ENCODE data around the gene OGDH. TPM values are rescaled to one million over a fixed set of nuclear protein-coding genes. Genes with fewer than 3 reads are reported as not detected.
"Not testable (repeated sequence)": the region's sequence is repeated elsewhere in the genome, so short reads cannot be mapped to it uniquely, and the experiment has no call there.

The OGDH gene
- total RNA-seq, 2 experiments from 2014 or later, result 113 to 114 TPM

DNA sequence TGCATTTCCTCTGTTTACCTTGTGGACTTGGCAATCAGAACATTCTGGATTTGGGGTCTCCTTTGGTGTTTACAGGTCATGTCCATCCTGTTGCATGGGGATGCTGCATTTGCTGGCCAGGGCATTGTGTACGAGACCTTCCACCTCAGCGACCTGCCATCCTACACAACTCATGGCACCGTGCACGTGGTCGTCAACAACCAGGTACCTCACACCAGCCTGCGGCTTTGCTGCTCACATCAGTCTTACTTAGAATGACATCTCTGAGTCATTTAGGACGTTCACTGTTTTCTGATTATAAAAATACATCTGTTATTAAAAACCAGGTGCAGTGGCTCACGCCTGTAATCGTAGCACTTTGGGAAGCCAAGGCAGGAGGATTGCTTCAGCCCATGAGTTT is 75.2 kb downstream of the OGDH start:
- H3K4me3 Mint-ChIP-seq, result no peak overlapping the region
- ATAC-seq (no peak), DNase-seq (no peak)
- no peak overlapping the region for H3K27ac Mint-ChIP-seq
- H3K9me3 Mint-ChIP-seq (ENCODE audit: insufficient read depth), result no peaks in the 10 kb centered on the region
- POLR2A ChIA-PET, result interaction anchor here (1.3 kb wide), 1 partner anchor 75 kb away, joined by 5 read pairs; the partner anchor contains the start of gene OGDH
- H3K36me3 Mint-ChIP-seq (ENCODE audit: low read depth), result peaks cover 46% of the 10 kb centered on the region
- H3K27me3 Mint-ChIP-seq (ENCODE audit: low read depth), result no peaks in the 10 kb centered on the region
- CTCF ChIA-PET, result no interaction called here
- H3K4me1 Mint-ChIP-seq (ENCODE audit: low read depth), result no peaks in the 10 kb centered on the region

DNA sequence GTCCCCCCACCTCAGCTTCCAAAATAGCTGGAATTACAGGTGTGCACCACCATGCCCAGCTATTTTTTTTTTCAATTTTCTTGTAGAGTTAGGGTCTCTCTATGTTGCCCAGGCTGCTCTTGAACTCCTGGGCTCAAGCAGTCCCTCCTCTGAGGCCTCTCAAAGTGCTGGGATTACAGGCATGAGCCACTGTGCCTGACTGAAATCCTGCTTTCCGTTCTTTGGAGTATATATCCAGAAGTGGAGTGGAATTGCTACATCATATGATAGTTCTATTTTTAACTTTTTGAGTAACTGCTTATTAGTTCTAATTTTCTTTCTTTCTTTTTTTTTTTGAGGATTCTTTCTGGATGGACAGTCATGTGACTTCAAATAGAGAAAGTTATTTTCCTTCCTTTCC is 79.3 kb downstream of the OGDH start:
- DNase-seq (no peak), ATAC-seq (no peak)
- Mint-ChIP-seq H3K36me3 (ENCODE audit: low read depth) (peaks cover 51% of the 10 kb centered on the region), H3K4me3 (no peak overlapping the region), H3K9me3 (ENCODE audit: insufficient read depth) (no peaks in the 10 kb centered on the region), H3K27ac (no peak overlapping the region), H3K27me3 (ENCODE audit: low read depth) (no peaks in the 10 kb centered on the region), H3K4me1 (ENCODE audit: low read depth) (peaks cover 1% of the 10 kb centered on the region)
- ChIA-PET CTCF (interaction anchor here (0.6 kb wide), 1 partner anchor 151 kb away, joined by 3 read pairs; no protein-coding TSS in a partner anchor), POLR2A (no interaction called here)

DNA sequence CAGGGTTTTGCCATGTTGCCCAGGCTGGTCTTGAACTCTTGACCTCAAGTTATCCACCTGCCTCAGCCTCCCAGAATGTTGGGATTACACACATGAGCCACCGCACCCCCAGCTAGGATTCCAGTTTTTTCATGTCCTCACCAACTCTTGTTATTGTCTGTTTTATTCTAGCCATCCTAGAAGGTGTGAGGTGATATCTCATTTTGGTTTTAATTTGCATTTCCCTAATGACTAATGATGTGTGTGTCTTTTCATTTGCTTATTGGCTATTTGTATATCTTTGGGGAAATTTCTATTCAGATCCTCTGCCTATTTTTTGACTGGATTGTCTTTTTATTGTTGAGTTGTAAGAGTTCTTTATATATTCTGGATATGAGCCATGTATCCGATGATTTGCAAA is 83.0 kb downstream of the OGDH start:
- H3K4me3 Mint-ChIP-seq, result no peak overlapping the region
- DNase-seq, result no peak
- no peak for ATAC-seq
- H3K27ac Mint-ChIP-seq, result no peak overlapping the region
- H3K27me3 Mint-ChIP-seq (ENCODE audit: low read depth), result no peaks in the 10 kb centered on the region
- H3K4me1 Mint-ChIP-seq (ENCODE audit: low read depth), result peaks cover 2% of the 10 kb centered on the region
- H3K36me3 Mint-ChIP-seq (ENCODE audit: low read depth), result peaks cover 45% of the 10 kb centered on the region
- POLR2A ChIA-PET, result no interaction called here
- CTCF ChIA-PET, result no interaction called here
- H3K9me3 Mint-ChIP-seq (ENCODE audit: insufficient read depth), result no peaks in the 10 kb centered on the region

DNA sequence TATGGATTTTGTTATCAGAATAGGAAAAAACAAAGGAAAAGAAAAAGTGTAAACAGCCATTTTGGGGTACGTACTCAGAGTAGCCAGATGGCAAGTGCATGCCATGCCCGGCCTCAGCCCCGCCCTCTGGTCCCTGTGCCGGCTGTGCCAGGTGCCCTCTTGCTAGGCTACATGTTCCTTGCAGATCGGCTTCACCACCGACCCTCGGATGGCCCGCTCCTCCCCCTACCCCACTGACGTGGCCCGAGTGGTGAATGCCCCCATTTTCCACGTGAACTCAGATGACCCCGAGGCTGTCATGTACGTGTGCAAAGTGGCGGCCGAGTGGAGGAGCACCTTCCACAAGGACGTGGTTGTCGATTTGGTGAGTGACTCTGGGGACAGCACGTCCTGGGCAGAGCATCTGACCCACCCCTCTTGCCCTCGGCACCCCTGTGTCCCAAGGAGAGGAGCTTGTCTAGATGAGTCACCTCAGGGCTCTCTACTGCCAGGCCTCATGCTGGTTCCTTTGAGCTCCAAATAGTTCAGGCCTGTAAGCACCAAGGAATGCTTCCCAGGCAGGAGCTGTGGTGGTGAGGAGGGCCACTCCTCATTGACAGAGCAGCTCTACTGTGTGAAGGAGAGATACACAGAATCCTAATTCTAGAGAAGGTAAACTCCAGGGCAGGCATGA is 87.3 kb downstream of the OGDH start:
- no peak for ATAC-seq
- no peak overlapping the region for H3K27ac Mint-ChIP-seq
- H3K27me3 Mint-ChIP-seq (ENCODE audit: low read depth), result no peaks in the 10 kb centered on the region
- H3K4me1 Mint-ChIP-seq (ENCODE audit: low read depth), result peaks cover 2% of the 10 kb centered on the region
- no peak overlapping the region for H3K4me3 Mint-ChIP-seq
- no peak for DNase-seq
- CTCF ChIA-PET, result no interaction called here
- no peaks in the 10 kb centered on the region for H3K9me3 Mint-ChIP-seq (ENCODE audit: insufficient read depth)
- H3K36me3 Mint-ChIP-seq (ENCODE audit: low read depth), result peaks cover 67% of the 10 kb centered on the region
- POLR2A ChIA-PET, result no interaction called here

GRCh38 chr7:44694326-44694725 is 87.9 kb downstream of the OGDH start:
- peaks cover 2% of the 10 kb centered on the region for H3K4me1 Mint-ChIP-seq (ENCODE audit: low read depth)
- no peak overlapping the region for H3K27ac Mint-ChIP-seq
- ChIA-PET CTCF (no interaction called here), POLR2A (interaction anchor here (0.6 to 0.7 kb wide), 2 partner anchors 88 to 111 kb away, joined by 3 read pairs; partner anchors contain the start of gene OGDH)
- H3K36me3 Mint-ChIP-seq (ENCODE audit: low read depth), result peaks cover 70% of the 10 kb centered on the region
- no peak for ATAC-seq
- H3K27me3 Mint-ChIP-seq (ENCODE audit: low read depth), result no peaks in the 10 kb centered on the region
- H3K9me3 Mint-ChIP-seq (ENCODE audit: insufficient read depth), result no peaks in the 10 kb centered on the region
- DNase-seq, result no peak
- H3K4me3 Mint-ChIP-seq, result no peak overlapping the region

GRCh38 chr7:44694766-44695165 is 88.3 kb downstream of the OGDH start:
- POLR2A ChIA-PET, result interaction anchor here (0.6 to 0.7 kb wide), 2 partner anchors 89 to 111 kb away, joined by 3 read pairs; partner anchors contain the start of gene OGDH
- H3K4me1 Mint-ChIP-seq (ENCODE audit: low read depth), result peaks cover 2% of the 10 kb centered on the region
- ATAC-seq, result no peak
- H3K36me3 Mint-ChIP-seq (ENCODE audit: low read depth), result peaks cover 70% of the 10 kb centered on the region
- no peaks in the 10 kb centered on the region for H3K27me3 Mint-ChIP-seq (ENCODE audit: low read depth)
- no peak overlapping the region for H3K4me3 Mint-ChIP-seq
- peaks cover 3% of the 10 kb centered on the region for H3K9me3 Mint-ChIP-seq (ENCODE audit: insufficient read depth)
- no peak overlapping the region for H3K27ac Mint-ChIP-seq
- CTCF ChIA-PET, result no interaction called here
- DNase-seq, result no peak

DNA sequence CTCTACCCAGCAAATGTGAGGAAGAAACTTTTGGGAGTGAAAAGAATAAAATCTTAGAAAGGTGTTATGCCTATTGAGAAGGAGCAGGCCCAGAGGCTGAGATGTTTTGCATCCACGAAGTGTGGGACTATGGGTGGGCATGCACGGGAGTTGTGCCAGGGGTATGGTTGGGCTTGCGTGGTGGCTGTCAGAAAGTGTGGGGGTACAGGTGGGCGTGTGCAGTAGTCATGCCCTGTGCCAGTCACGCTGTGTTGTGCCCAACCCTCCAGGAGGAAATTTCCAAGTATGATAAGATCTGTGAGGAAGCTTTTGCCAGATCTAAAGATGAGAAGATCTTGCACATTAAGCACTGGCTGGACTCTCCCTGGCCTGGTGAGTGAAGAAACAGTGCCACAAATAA is 89.3 kb downstream of the OGDH start:
- peaks cover 73% of the 10 kb centered on the region for H3K36me3 Mint-ChIP-seq (ENCODE audit: low read depth)
- no peaks in the 10 kb centered on the region for H3K27me3 Mint-ChIP-seq (ENCODE audit: low read depth)
- ChIA-PET CTCF (no interaction called here), POLR2A (interaction anchor here (1.1 kb wide), 1 partner anchor 57 kb away, joined by 4 read pairs; no protein-coding TSS in a partner anchor)
- H3K27ac Mint-ChIP-seq, result no peak overlapping the region
- H3K9me3 Mint-ChIP-seq (ENCODE audit: insufficient read depth), result peaks cover 3% of the 10 kb centered on the region
- no peak for ATAC-seq
- no peak for DNase-seq
- H3K4me1 Mint-ChIP-seq (ENCODE audit: low read depth), result peaks cover under 1% of the 10 kb centered on the region
- H3K4me3 Mint-ChIP-seq, result no peak overlapping the region

DNA sequence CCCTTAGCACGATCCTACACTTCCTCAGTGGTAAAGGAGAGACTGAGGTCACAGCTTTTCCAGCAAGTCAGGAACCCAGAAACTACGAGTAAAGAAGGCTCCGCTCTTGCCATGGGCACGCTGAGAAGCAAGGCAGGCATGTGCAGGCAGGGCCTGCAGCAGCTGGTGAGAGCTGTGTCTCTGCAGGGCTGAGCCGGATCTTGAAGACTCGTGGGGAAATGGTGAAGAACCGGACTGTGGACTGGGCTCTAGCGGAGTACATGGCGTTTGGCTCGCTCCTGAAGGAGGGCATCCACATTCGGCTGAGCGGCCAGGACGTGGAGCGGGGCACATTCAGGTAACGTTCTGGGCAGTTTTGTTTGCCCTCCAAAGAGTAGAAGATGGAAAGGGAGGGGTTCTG is 90.3 kb downstream of the OGDH start:
- Mint-ChIP-seq H3K36me3 (ENCODE audit: low read depth) (peaks cover 81% of the 10 kb centered on the region), H3K27me3 (ENCODE audit: low read depth) (no peaks in the 10 kb centered on the region), H3K27ac (no peak overlapping the region), H3K4me3 (no peak overlapping the region), H3K9me3 (ENCODE audit: insufficient read depth) (peaks cover 3% of the 10 kb centered on the region), H3K4me1 (ENCODE audit: low read depth) (no peaks in the 10 kb centered on the region)
- ATAC-seq (no peak), DNase-seq (no peak)
- ChIA-PET POLR2A (no interaction called here), CTCF (no interaction called here)

GRCh38 chr7:44697136-44698045 is 91.0 kb downstream of the OGDH start:
- CTCF ChIA-PET, result interaction anchor here (0.6 kb wide), 1 partner anchor 383 kb away, joined by 3 read pairs; no protein-coding TSS in a partner anchor
- H3K27me3 Mint-ChIP-seq (ENCODE audit: low read depth), result no peaks in the 10 kb centered on the region
- POLR2A ChIA-PET, result no interaction called here
- H3K4me3 Mint-ChIP-seq, result no peak overlapping the region
- H3K36me3 Mint-ChIP-seq (ENCODE audit: low read depth), result peaks cover 81% of the 10 kb centered on the region
- H3K9me3 Mint-ChIP-seq (ENCODE audit: insufficient read depth), result peaks cover 3% of the 10 kb centered on the region
- H3K4me1 Mint-ChIP-seq (ENCODE audit: low read depth), result no peaks in the 10 kb centered on the region
- DNase-seq (no peak), ATAC-seq (no peak)
- no peak overlapping the region for H3K27ac Mint-ChIP-seq

DNA sequence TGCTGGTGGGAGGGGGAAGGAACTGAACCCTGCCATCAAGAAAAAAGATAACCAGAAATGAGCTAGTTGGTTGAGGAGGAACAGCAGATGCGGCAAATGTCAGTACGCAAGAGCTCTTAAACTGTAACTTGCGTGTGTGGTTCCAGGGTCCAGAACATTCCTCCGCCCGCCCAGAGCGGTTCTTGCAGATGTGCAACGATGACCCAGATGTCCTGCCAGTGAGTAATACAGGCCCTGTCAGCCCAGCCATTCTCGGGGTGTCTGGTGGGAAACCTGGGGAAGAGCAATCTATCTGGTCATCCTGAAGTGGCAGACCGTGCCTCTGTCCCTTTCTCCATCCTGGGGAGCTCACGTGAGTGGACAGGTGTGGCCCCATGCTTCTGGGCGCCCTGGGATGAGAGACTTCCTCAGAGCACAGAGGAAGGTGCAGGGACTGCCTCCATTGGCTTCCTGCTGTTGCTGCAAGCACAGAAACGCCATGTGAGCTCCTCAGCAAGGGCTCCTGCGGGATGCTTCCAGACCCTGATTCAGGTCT is 91.7 kb downstream of the OGDH start:
- ChIA-PET CTCF (no interaction called here), POLR2A (no interaction called here)
- Mint-ChIP-seq H3K4me3 (no peak overlapping the region), H3K4me1 (ENCODE audit: low read depth) (no peaks in the 10 kb centered on the region), H3K27me3 (ENCODE audit: low read depth) (no peaks in the 10 kb centered on the region), H3K27ac (no peak overlapping the region), H3K36me3 (ENCODE audit: low read depth) (peaks cover 87% of the 10 kb centered on the region), H3K9me3 (ENCODE audit: insufficient read depth) (peaks cover 3% of the 10 kb centered on the region)
- no peak for ATAC-seq
- no peak for DNase-seq

- H3K27ac Mint-ChIP-seq, result not testable (repeated sequence)
Observed at GRCh38 chr7:44699598-44699997, 93.2 kb downstream of the OGDH start.

DNA sequence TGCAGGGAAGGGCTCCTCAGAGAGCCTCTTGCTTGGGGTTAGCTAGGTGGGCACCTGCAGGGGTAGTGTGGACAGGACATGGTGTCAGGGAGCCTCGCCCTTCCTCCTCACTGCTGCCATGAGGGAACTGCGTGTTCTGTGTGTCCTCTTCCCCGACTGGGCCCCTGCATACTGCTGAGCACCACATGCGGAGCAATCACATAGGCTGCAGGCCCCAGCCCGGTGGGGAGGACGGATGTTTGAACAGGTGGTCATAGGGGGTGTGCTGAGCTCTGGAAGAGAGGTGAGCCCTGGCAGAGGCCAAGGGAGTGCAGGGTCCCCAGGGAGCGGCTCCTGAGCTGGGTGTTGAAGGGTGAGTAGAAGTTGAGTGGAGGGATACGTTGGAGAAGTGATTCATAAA is 93.9 kb downstream of the OGDH start:
- no peak for DNase-seq
- H3K27me3 Mint-ChIP-seq (ENCODE audit: low read depth), result no peaks in the 10 kb centered on the region
- H3K4me3 Mint-ChIP-seq, result no peak overlapping the region
- CTCF ChIA-PET, result no interaction called here
- peaks cover 85% of the 10 kb centered on the region for H3K36me3 Mint-ChIP-seq (ENCODE audit: low read depth)
- H3K4me1 Mint-ChIP-seq (ENCODE audit: low read depth), result no peaks in the 10 kb centered on the region
- POLR2A ChIA-PET, result interaction anchor here (0.7 kb wide), 1 partner anchor 146 kb away, joined by 4 read pairs; no protein-coding TSS in a partner anchor
- no peak for ATAC-seq
- peaks cover 3% of the 10 kb centered on the region for H3K9me3 Mint-ChIP-seq (ENCODE audit: insufficient read depth)
- no peak overlapping the region for H3K27ac Mint-ChIP-seq

More at GRCh38 chr7:44699598-44699997, 93.2 kb downstream of the OGDH start:
- H3K4me1 Mint-ChIP-seq (ENCODE audit: low read depth); POLR2A ChIA-PET; H3K4me3 Mint-ChIP-seq; H3K9me3 Mint-ChIP-seq (ENCODE audit: insufficient read depth); H3K27me3 Mint-ChIP-seq (ENCODE audit: low read depth); CTCF ChIA-PET; DNase-seq; ATAC-seq: not testable (repeated sequence)
- H3K36me3 Mint-ChIP-seq (ENCODE audit: low read depth), result peaks cover 86% of the 10 kb centered on the region
